H7 (cell line): ENCODE results near the gene SMYD3. TPM values are rescaled to one million over a fixed set of nuclear protein-coding genes. Genes with fewer than 3 reads are reported as not detected.

ENCODE experiments used
- DNase-seq: peaks from one replicate; pipeline ENCODE4 v3.0.0; 2012
- H3K27me3 ChIP-seq: 2 replicates; pipeline ENCODE4 v1.6.0; 2011; ENCODE audit warnings: mild to moderate bottlenecking, low read length; ENCODE audit not compliant: control insufficient read depth, insufficient read depth
- H3K36me3 ChIP-seq: replicated peaks from 2 replicates; pipeline ENCODE4 v1.5.1; 2011; ENCODE audit warnings: low read length; ENCODE audit not compliant: control insufficient read depth, insufficient read depth
- H3K4me3 ChIP-seq: 2 replicates; pipeline ENCODE4 v1.5.1; 2011; ENCODE audit warnings: low read depth, mild to moderate bottlenecking, control low read depth, low read length, moderate library complexity; ENCODE audit not compliant: insufficient read depth
- total RNA-seq: library from RNA; depleted of rRNA; stranded (reverse); fragments of >200 nt; shearing (Covaris generic); gene quantifications from 2 replicates; pipeline ENCODE4 v1.2.3, GENCODE V29; 2014

The SMYD3 gene
- total RNA-seq, 1 experiment from 2014 or later: 31.0 TPM

- H3K36me3 ChIP-seq: no peaks in the 10 kb centered on the region
- no peak overlapping the region for H3K4me3 ChIP-seq
- H3K27me3 ChIP-seq: no peaks in the 10 kb centered on the region
- DNase-seq: no peak
These were observed 189.1 kb downstream of the SMYD3 start for GRCh38 chr1:246318036-246318359.

- DNase-seq: no peak
- Histone ChIP-seq H3K36me3 (no peaks in the 10 kb centered on the region), H3K4me3 (no peak overlapping the region), H3K27me3 (no peaks in the 10 kb centered on the region)
These were observed 189.6 kb downstream of the SMYD3 start for GRCh38 chr1:246317332-246318035.

GRCh38 chr1:246311461-246311860 lies 195.6 kb downstream of the SMYD3 start:
- Histone ChIP-seq H3K36me3 (no peaks in the 10 kb centered on the region), H3K27me3 (no peaks in the 10 kb centered on the region), H3K4me3 (no peak overlapping the region)
- DNase-seq: no peak

GRCh38 chr1:246309247-246309884 lies 197.7 kb downstream of the SMYD3 start:
- DNase-seq: no peak
- H3K4me3 ChIP-seq: no peak overlapping the region
- H3K36me3 ChIP-seq: no peaks in the 10 kb centered on the region
- H3K27me3 ChIP-seq: no peaks in the 10 kb centered on the region

GRCh38 chr1:246308533-246309075 lies 198.5 kb downstream of the SMYD3 start:
- no peak for DNase-seq
- Histone ChIP-seq H3K36me3 (no peaks in the 10 kb centered on the region), H3K27me3 (no peaks in the 10 kb centered on the region), H3K4me3 (no peak overlapping the region)

GRCh38 chr1:246306415-246307037 lies 200.6 kb downstream of the SMYD3 start:
- Histone ChIP-seq H3K36me3 (no peaks in the 10 kb centered on the region), H3K27me3 (no peaks in the 10 kb centered on the region), H3K4me3 (no peak overlapping the region)
- no peak for DNase-seq

GRCh38 chr1:246304484-246305259 lies 202.4 kb downstream of the SMYD3 start:
- H3K36me3 ChIP-seq: no peaks in the 10 kb centered on the region
- no peaks in the 10 kb centered on the region for H3K27me3 ChIP-seq
- DNase-seq: no peak
- no peak overlapping the region for H3K4me3 ChIP-seq

- H3K27me3 ChIP-seq: no peaks in the 10 kb centered on the region
- H3K36me3 ChIP-seq: no peaks in the 10 kb centered on the region
- no peak overlapping the region for H3K4me3 ChIP-seq
- no peak for DNase-seq
These were observed 204.3 kb downstream of the SMYD3 start for GRCh38 chr1:246302711-246303317.

GRCh38 chr1:246302251-246302625 lies 204.8 kb downstream of the SMYD3 start:
- no peak for DNase-seq
- no peaks in the 10 kb centered on the region for H3K36me3 ChIP-seq
- H3K27me3 ChIP-seq: no peaks in the 10 kb centered on the region
- no peak overlapping the region for H3K4me3 ChIP-seq

- no peak overlapping the region for H3K4me3 ChIP-seq
- H3K27me3 ChIP-seq: no peaks in the 10 kb centered on the region
- H3K36me3 ChIP-seq: no peaks in the 10 kb centered on the region
- no peak for DNase-seq
These were observed 205.4 kb downstream of the SMYD3 start for GRCh38 chr1:246301553-246302250.

GRCh38 chr1:246300626-246301549 lies 206.2 kb downstream of the SMYD3 start:
- Histone ChIP-seq H3K27me3 (no peaks in the 10 kb centered on the region), H3K4me3 (no peak overlapping the region), H3K36me3 (no peaks in the 10 kb centered on the region)
- no peak for DNase-seq

- DNase-seq: no peak
- Histone ChIP-seq H3K4me3 (no peak overlapping the region), H3K36me3 (no peaks in the 10 kb centered on the region), H3K27me3 (no peaks in the 10 kb centered on the region)
These were observed 209.5 kb downstream of the SMYD3 start for GRCh38 chr1:246297279-246298265.
